HCT116 (cell line): Measurements from ENCODE around the gene HUNK. TPM values are rescaled to one million over a fixed set of nuclear protein-coding genes. Genes with fewer than 3 reads are reported as not detected.

Source experiments
- ATAC-seq: fragments of 200-7000 bp; cut with Tn5 transposase; 2 replicates; pipeline ENCODE4 v1.9.1; 2020; ENCODE audit warnings: mild to moderate bottlenecking, moderate library complexity
- BruUV-seq: library from RNA; stranded (reverse); fragments of 400-500 nt; replicated peaks from 2 replicates; lab custom pipeline; 2021; lab: Mats Ljungman, UMichigan
- CTCF ChIA-PET: fragments of 300-600 bp; sonication (Branson Sonifier 250); formaldehyde crosslinking; loops from one replicate; lab custom pipeline; 2021; ENCODE audit warnings: antibody characterized with exemption; lab: Charles Lee
- POLR2A ChIA-PET: fragments of 300-600, 350-600 bp; sonication (Branson Sonifier 250); formaldehyde crosslinking; loops from one replicate; lab custom pipeline; 2021; ENCODE audit warnings: antibody characterized with exemption; lab: Charles Lee
- RAD21 ChIA-PET, 2 experiments: fragments of 300-600 bp; sonication (Branson Sonifier 250); formaldehyde crosslinking; loops; one replicate each; lab custom pipeline; 2023; ENCODE audit warnings: low total read pairs in 2 of 2; ENCODE audit not compliant: uncharacterized antibody in 2 of 2, unreplicated experiment in 2 of 2, low non-redundant PET in 1 of 2; lab: Charles Lee
- DNase-seq: peaks from one replicate; pipeline ENCODE4 v3.0.0-alpha.2; 2010; ENCODE audit warnings: low read depth, low spot score
- H2AFZ ChIP-seq: fragments of 200-600 bp; shearing (Covaris generic), sonication (generic); 2 replicates; pipeline ENCODE4 v1.6.1; 2017; ENCODE audit warnings: low read depth, mixed run types, mixed read lengths, antibody characterized with exemption, low read length; ENCODE audit not compliant: poor library complexity, severe bottlenecking
- H3K27ac ChIP-seq: 2 replicates; pipeline ENCODE4 v1.5.1; 2012; ENCODE audit warnings: low read depth, low read length
- H3K27me3 ChIP-seq: fragments of 200-600 bp; sonication (generic); 2 replicates; pipeline ENCODE4 v1.6.1; 2016; ENCODE audit warnings: mixed run types, low read length, mixed read lengths; ENCODE audit not compliant: insufficient read depth
- H3K36me3 ChIP-seq, 2 experiments: fragments of 200-500 bp in 1 of 2; fragments of 200-600 bp in 1 of 2; sonication (Bioruptor generic) in 1 of 2; sonication (generic) in 1 of 2; 2 replicates each; pipeline versions ENCODE4 v1.5.1 to v1.6.1; 2014 to 2016; ENCODE audit warnings: low read length in 2 of 2, inconsistent platforms in 1 of 2, mixed read lengths in 1 of 2, mixed run types in 1 of 2; ENCODE audit not compliant: insufficient read depth in 2 of 2, control insufficient read depth in 1 of 2
- H3K4me1 ChIP-seq, 2 experiments: fragments of 200-600 bp in 1 of 2; sonication (generic) in 1 of 2; 2 replicates each; pipeline versions ENCODE4 v1.5.1 to v1.6.1; 2012 to 2017; ENCODE audit warnings: low read length in 2 of 2, inconsistent platforms in 1 of 2, mild to moderate bottlenecking in 1 of 2, mixed read lengths in 1 of 2, mixed run types in 1 of 2, moderate library complexity in 1 of 2; ENCODE audit not compliant: insufficient read depth in 2 of 2, control insufficient read depth in 1 of 2
- H3K4me2 ChIP-seq: fragments of 200-600 bp; sonication (generic); 2 replicates; pipeline ENCODE4 v1.6.1; 2017; ENCODE audit warnings: mixed run types, low read length, mixed read lengths
- H3K4me3 ChIP-seq, 2 experiments: fragments of 200-600 bp in 1 of 2; sonication (generic) in 1 of 2; replicated peaks in 1 of 2; 2 replicates each; pipeline ENCODE4 v1.5.1; 2011 to 2016; ENCODE audit warnings: low read length in 2 of 2, control low read depth in 1 of 2, low read depth in 1 of 2, mild to moderate bottlenecking in 1 of 2, mixed read lengths in 1 of 2, mixed run types in 1 of 2
- H3K79me2 ChIP-seq: fragments of 200-600 bp; sonication (generic); 2 replicates; pipeline ENCODE4 v1.6.1; 2017; ENCODE audit warnings: mild to moderate bottlenecking, mixed run types, low read length, moderate library complexity, mixed read lengths; ENCODE audit not compliant: insufficient read depth
- H3K9ac ChIP-seq: fragments of 200-600 bp; sonication (generic); 2 replicates; pipeline ENCODE4 v1.6.1; 2016; ENCODE audit warnings: low read length, mixed read lengths
- H3K9me2 ChIP-seq: fragments of 200-600 bp; sonication (generic), shearing (Covaris generic); 2 replicates; pipeline ENCODE4 v1.6.1; 2017; ENCODE audit warnings: mixed run types, mild to moderate bottlenecking, moderate library complexity; ENCODE audit not compliant: insufficient read depth
- H3K9me3 ChIP-seq, 2 experiments: fragments of 200-500 bp in 1 of 2; fragments of 200-600 bp in 1 of 2; sonication (Bioruptor generic) in 1 of 2; sonication (generic) in 1 of 2; 2 replicates each; pipeline ENCODE4 v1.6.1; 2014 to 2017; ENCODE audit warnings: low read length in 2 of 2, mixed read lengths in 2 of 2, inconsistent platforms in 1 of 2, low read depth in 1 of 2, mild to moderate bottlenecking in 1 of 2, mixed run types in 1 of 2, moderate library complexity in 1 of 2; ENCODE audit not compliant: control insufficient read depth in 1 of 2, insufficient read depth in 1 of 2
- H4K20me1 ChIP-seq: fragments of 200-600 bp; sonication (generic), shearing (Covaris generic); 2 replicates; pipeline ENCODE4 v1.6.1; 2017; ENCODE audit warnings: mixed run types, mild to moderate bottlenecking, moderate library complexity; ENCODE audit not compliant: insufficient read depth
- CBX3 ChIP-seq: IDR thresholded peaks from 2 replicates; pipeline ENCODE4 v1.6.1; 2012; ENCODE audit warnings: low read depth
- CTCF ChIP-seq, 3 experiments: fragments of 200-600 bp in 1 of 3; sonication (generic) in 1 of 3; IDR thresholded peaks in 2 of 3; conservative IDR thresholded peaks in 1 of 3; 2 replicates each; pipeline ENCODE4 v1.5.1; 2012 to 2017; ENCODE audit warnings: low read depth in 2 of 3, low read length in 2 of 3, antibody characterized with exemption in 1 of 3, borderline replicate concordance in 1 of 3, control low read depth in 1 of 3, mild to moderate bottlenecking in 1 of 3, mixed read lengths in 1 of 3, mixed run types in 1 of 3, moderate library complexity in 1 of 3; ENCODE audit not compliant: insufficient read depth in 1 of 3
- EGR1 ChIP-seq: IDR thresholded peaks from 2 replicates; pipeline ENCODE4 v1.6.1; 2012; ENCODE audit warnings: low read depth
- ELF1 ChIP-seq: IDR thresholded peaks from 2 replicates; pipeline ENCODE4 v1.6.1; 2012; ENCODE audit warnings: low read depth, borderline replicate concordance
- EZH2 ChIP-seq: fragments of 200-600 bp; sonication (generic); IDR thresholded peaks from 2 replicates; pipeline ENCODE4 v1.6.1; 2017; ENCODE audit warnings: antibody characterized with exemption, mixed run types
- EZH2phosphoT487 ChIP-seq: fragments of 200-600 bp; IDR thresholded peaks from 2 replicates; pipeline ENCODE4 v1.6.1; 2018; ENCODE audit warnings: antibody characterized with exemption, borderline replicate concordance
- FOSL1 ChIP-seq: IDR thresholded peaks from 2 replicates; pipeline ENCODE4 v1.6.1; 2012; ENCODE audit warnings: low read depth
- REST ChIP-seq: IDR thresholded peaks from 2 replicates; pipeline ENCODE4 v1.6.1; 2012; ENCODE audit warnings: low read depth
- TCF7L2 ChIP-seq: IDR thresholded peaks from 2 replicates; pipeline ENCODE4 v1.7.0; 2011; ENCODE audit warnings: borderline replicate concordance, inconsistent platforms; ENCODE audit not compliant: insufficient read depth, insufficient read length; ENCODE audit errors: extremely low read depth
- YY1 ChIP-seq: IDR thresholded peaks from 2 replicates; pipeline ENCODE4 v1.6.1; 2011; ENCODE audit warnings: low read length, low read depth, moderate library complexity, mild to moderate bottlenecking; ENCODE audit not compliant: insufficient replicate concordance; ENCODE audit errors: extremely low read depth
- intact Hi-C: fragments of 100-400 bp; cut with micrococcal nuclease; formaldehyde crosslinking; loops from 2 replicates; pipeline ENCODE4 v1.10.0; 2022
- total RNA-seq: library from RNA; stranded (reverse); gene quantifications from one replicate; pipeline ENCODE4 v1.2.1, GENCODE V29; 2021; ENCODE audit not compliant: unreplicated experiment

Gene HUNK
- total RNA-seq, 1 experiment from 2014 or later, result not detected

DNA sequence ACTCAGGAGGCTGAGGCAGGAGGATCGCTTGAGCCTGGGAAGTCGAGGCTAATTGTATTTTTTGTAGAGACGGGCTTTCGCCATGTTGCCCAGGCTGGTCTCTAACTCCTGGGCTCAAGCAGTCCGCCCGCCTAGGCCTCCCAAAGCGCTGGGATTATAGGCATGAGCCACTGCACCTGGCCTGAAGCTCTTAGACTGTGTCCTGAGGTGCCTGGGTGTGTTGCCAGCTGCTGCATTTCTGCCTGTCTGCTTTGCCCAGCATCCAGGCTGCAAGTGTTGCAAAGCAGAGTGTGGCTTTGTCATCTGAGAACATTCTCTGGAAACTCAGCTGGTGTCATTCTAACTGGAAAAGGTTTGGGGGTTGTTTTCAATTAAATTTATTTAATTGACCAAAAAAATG, 105.0 kb downstream of the HUNK start:
- DNase-seq (no peak), ATAC-seq (no peak)
- BruUV-seq, result no TSS peak
- H2AFZ ChIP-seq, result no peak overlapping the region
- no peak overlapping the region for H3K4me2 ChIP-seq
- CTCF ChIA-PET, result no interaction called here
- peaks cover 36% of the 10 kb centered on the region for H3K27me3 ChIP-seq
- RAD21 ChIA-PET, result no interaction called here
- no peak overlapping the region for H3K9ac ChIP-seq
- no peaks in the 10 kb centered on the region for H3K9me2 ChIP-seq
- POLR2A ChIA-PET, result no interaction called here
- H4K20me1 ChIP-seq, result no peaks in the 10 kb centered on the region
- no peaks in the 10 kb centered on the region for H3K9me3 ChIP-seq
- H3K27ac ChIP-seq, result no peak overlapping the region
- no peaks in the 10 kb centered on the region for H3K36me3 ChIP-seq
- no peak overlapping the region for H3K4me3 ChIP-seq
- intact Hi-C loops, result no loop called here
- TF ChIP-seq REST, result no peak
- no peak for TF ChIP-seq FOSL1
- no peak for TF ChIP-seq EGR1
- TF ChIP-seq CTCF (IDR thresholded peaks at IDR 0.05 in 2 of 3, conservative IDR thresholded peaks at IDR 0.05 in 1 of 3; ENCODE audit: borderline replicate concordance in 1 of 3, insufficient read depth in 1 of 3, low read depth in 2 of 3, low read length in 2 of 3), result no peak
- no peak for TF ChIP-seq EZH2phosphoT487
- TF ChIP-seq CBX3, result no peak
- no peak for TF ChIP-seq EZH2
- TF ChIP-seq ELF1, result no peak
- no peak for TF ChIP-seq YY1
- no peak for TF ChIP-seq TCF7L2
- H3K79me2 ChIP-seq, result no peaks in the 10 kb centered on the region
- H3K4me1 ChIP-seq, result no peaks in the 10 kb centered on the region
